HG02571 (cell line): ENCODE data around the gene CCNY.

Experiments
- ATAC-seq: cut with Tn5 transposase; IDR thresholded peaks from one replicate; pipeline ENCODE4 v1.9.1; 2021; ENCODE audit warnings: mild to moderate bottlenecking, moderate library complexity; ENCODE audit not compliant: unreplicated experiment

CCNY gene

GRCh38 chr10:35573796-35574195 lies 237.5 kb downstream of the CCNY start:
- ATAC-seq, result no peak

GRCh38 chr10:35574924-35575352 lies 238.6 kb downstream of the CCNY start:
- no peak for ATAC-seq

- no peak for ATAC-seq
Measured at GRCh38 chr10:35575640-35576039, 239.3 kb downstream of the CCNY start.

- no peak for ATAC-seq
Measured at GRCh38 chr10:35576730-35577129, 240.4 kb downstream of the CCNY start.

- ATAC-seq, result no peak
Measured at GRCh38 chr10:35577926-35578617, 241.8 kb downstream of the CCNY start.

- no peak for ATAC-seq
Measured at GRCh38 chr10:35578618-35578956, 242.3 kb downstream of the CCNY start.

GRCh38 chr10:35579116-35579515 lies 242.8 kb downstream of the CCNY start:
- no peak for ATAC-seq

GRCh38 chr10:35579726-35580422 lies 243.6 kb downstream of the CCNY start:
- ATAC-seq, result no peak

- no peak for ATAC-seq
Measured at GRCh38 chr10:35580423-35580770, 244.1 kb downstream of the CCNY start.

- no peak for ATAC-seq
Measured at GRCh38 chr10:35581655-35582054, 245.3 kb downstream of the CCNY start.

- ATAC-seq, result no peak
Measured at GRCh38 chr10:35584946-35585345, 248.6 kb downstream of the CCNY start.

- no peak for ATAC-seq
Measured at GRCh38 chr10:35585356-35585755, 249.0 kb downstream of the CCNY start.

GRCh38 chr10:35585903-35586535 lies 249.7 kb downstream of the CCNY start:
- no peak for ATAC-seq

- ATAC-seq, result no peak
Measured at GRCh38 chr10:35588836-35589235, 252.5 kb downstream of the CCNY start.

- no peak for ATAC-seq
Measured at GRCh38 chr10:35592441-35592840, 256.1 kb downstream of the CCNY start.

GRCh38 chr10:35594115-35595079 lies 258.1 kb downstream of the CCNY start:
- no peak for ATAC-seq

- no peak for ATAC-seq
Measured at GRCh38 chr10:35595106-35595505, 258.8 kb downstream of the CCNY start.

- ATAC-seq, result no peak
Measured at GRCh38 chr10:35598379-35598778, 262.1 kb downstream of the CCNY start.

GRCh38 chr10:35600193-35600592 lies 263.9 kb downstream of the CCNY start:
- ATAC-seq, result no peak

GRCh38 chr10:35605191-35605590 lies 268.9 kb downstream of the CCNY start, which contains the start of gene GJD4:
GJD4 (plus strand) TSS chr10:35605341; CDS start chr10:35605568, 227 bp downstream.
- no peak for ATAC-seq

GRCh38 chr10:35606430-35606829 lies 270.1 kb downstream of the CCNY start:
- no peak for ATAC-seq
